D341Med (cell line): Measurements from ENCODE around the gene RUVBL2.

Experiments used
- DNase-seq: peaks from one replicate; pipeline ENCODE4 v3.0.0; 2012; ENCODE audit warnings: low spot score

RUVBL2 gene

DNA sequence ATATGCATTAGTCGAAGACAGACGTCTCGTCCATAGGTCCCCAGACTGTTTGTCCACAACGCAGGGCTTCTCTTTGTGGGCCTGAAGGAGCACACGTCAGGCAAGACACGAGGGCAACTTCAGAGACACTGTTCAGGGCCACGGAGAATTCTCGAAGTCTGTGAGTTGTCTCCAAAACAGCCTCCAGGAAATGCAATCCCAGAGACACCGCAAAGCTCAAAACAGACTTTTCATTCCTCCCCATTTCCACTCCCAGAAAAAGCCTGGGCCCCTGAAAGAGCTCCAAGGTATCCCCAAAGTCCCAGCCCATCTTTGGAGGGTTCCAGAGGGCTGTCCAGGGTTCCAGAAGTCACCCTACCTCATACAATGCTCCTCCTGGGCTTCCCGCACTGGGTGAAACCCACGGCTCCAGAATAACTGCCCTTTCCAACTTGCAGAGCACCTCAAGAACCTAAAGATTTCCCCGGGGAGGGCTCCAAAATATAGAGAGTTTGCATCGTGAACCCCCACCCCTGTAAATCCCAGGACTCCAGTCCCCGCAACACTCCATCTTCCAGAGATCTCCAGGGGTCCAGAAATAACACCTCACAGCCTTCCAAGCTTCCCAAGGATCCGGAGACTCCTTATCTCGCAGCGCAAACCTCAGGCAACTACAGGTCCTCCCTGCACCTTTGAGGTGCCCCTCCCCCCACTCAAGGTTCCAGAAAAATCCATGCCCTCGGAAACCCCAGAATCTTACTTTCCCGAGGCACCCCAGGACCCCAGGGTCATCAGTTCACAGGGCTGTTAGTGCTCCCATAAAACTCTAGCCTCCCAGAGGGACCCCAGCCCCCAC is 29.3 kb upstream of the RUVBL2 start:
- no peak for DNase-seq

DNA sequence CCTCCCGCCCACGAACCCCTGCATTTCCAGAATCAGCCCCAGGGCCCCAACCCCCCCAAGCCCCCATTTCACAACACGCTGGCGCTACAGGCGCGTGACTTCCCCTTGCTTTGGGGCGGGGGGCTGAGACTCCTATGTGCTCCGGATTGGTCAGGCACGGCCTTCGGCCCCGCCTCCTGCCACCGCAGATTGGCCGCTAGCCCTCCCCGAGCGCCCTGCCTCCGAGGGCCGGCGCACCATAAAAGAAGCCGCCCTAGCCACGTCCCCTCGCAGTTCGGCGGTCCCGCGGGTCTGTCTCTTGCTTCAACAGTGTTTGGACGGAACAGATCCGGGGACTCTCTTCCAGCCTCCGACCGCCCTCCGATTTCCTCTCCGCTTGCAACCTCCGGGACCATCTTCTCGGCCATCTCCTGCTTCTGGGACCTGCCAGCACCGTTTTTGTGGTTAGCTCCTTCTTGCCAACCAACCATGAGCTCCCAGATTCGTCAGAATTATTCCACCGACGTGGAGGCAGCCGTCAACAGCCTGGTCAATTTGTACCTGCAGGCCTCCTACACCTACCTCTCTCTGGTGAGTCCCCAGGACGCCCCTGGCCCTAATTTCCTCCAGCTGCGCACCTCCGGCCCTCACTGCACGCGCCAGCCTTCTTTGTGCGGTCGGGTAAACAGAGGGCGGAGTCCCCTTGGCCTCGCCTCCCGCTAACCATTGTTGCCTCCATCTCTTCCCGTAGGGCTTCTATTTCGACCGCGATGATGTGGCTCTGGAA is 28.5 kb upstream of the RUVBL2 start, which contains the start of gene FTL:
FTL (plus strand) TSS at position 270 of the 766 bp plus-strand sequence; CDS start at position 469, 199 bp downstream.
- peak; percentile 98 for DNase-seq

GRCh38 chr19:48965806-48966540 is 27.7 kb upstream of the RUVBL2 start:
- DNase-seq, result peak; percentile 80

DNA sequence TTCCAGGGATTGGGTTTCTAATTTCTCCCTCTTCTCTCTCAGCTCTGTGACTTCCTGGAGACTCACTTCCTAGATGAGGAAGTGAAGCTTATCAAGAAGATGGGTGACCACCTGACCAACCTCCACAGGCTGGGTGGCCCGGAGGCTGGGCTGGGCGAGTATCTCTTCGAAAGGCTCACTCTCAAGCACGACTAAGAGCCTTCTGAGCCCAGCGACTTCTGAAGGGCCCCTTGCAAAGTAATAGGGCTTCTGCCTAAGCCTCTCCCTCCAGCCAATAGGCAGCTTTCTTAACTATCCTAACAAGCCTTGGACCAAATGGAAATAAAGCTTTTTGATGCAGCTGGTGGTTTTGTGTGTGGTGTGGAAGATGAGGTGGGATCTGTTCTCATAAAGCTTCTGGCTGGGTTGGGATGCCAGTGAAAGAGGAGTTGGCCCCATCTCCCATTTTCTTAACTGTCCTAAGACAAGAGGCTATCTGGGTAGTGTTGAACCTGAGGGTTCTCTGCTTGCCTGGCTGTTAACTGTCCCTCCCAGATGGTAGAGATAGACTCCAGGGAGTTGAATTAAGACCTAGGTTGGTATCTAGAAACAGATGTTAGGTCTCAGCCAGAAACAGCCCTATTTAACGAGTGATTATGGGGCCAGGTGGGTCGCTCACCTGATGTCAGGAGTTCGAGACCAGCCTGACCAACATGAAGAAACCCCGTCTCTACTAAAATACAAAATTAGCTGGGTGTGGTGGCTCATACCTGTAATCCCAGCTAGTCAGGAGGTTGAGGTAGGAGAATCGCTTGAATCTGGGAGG is 26.9 kb upstream of the RUVBL2 start:
- DNase-seq, result no peak

GRCh38 chr19:48967346-48968178 is 26.1 kb upstream of the RUVBL2 start:
- DNase-seq, result no peak

- DNase-seq, result no peak
These were observed 25.5 kb upstream of the RUVBL2 start for GRCh38 chr19:48968179-48968661.

DNA sequence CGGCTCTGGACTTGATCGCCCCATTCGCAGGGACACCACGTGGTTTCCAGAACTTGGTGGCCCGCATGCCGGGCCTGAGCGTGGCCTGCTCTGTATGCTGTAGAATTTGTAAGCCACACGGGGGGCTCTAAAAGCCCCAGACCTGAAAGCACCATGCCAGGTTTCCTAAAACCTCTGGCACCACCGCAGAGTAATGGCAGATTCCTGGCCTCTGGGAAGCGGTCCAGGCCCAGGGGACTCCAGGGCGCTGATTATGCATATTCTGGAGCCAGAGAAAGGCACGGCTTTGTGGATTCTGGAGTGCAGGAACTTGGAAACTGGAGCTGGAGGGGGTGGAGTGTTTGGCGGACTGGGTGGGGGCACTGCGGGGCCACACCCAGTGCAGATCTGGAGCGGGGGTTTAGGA is 24.9 kb upstream of the RUVBL2 start:
- no peak for DNase-seq

DNA sequence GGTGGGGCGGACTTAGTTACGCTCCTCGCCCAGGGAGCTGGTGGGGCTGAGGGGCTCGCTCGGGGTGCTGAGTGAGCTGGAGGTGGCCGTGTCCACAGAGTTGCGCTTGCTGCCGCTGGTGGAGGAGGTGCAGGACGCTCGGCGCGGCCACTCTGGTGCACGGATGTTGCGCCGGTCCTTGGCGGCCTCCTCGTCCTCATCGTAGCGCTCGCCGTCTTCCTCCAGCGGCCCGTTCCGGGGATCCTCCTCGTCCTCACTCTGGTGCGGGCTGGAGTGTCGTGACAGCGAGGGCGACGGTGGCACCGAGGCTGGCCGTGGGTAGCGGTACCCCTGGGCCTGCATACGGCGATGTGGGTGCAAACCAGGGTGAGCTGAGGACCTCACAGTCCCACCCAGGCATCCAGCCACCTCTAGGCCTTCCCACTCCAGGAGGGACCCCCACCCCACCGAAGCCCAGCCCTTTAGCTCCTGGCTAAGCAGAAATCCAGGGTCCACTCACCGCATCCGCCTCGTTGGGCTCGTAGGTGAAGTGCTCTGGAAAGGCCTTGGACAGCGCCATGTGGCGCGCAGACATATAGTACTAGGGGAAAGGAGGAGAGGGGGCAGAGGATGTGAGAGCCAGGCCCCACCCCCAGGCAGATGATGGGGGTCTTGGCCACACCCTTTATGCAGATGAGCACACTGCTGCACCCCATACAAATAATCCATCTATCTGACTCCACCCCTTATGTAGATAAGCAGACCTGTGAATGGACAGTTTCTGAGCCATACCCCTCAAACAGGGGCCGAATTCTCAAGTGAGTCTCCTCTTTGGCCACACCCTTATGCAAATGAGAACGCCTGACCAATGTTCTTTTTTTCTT is 24.2 kb upstream of the RUVBL2 start:
- DNase-seq, result no peak

DNA sequence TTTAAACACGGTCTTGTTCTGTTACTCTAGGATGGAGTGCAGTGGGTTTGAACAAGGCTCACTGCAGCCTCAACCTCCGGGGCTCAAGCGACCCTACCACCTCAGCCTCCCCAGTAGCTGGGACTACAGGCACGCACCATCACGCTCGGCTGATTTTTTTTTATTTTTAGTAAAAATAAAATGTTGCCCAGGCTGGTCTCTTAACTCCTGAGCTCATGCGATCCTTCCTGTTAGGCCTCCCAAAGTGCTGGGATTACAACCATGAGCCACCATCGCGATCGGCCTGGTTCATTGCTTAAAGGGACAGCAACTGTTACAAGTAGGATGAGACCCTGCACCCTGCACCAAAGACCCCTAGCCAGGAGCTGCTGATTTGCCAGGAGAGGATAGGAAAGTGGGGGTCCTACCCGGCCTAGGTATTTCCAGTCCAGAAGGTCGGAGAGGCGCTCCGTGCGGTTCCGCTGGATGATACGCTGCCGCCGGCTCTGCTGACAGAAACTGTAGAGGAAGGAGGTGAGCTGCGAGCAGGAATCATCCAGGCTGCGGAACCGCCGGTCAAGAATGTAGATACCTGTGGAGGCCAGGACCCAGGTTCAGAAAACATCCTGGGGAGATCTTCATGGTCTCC is 23.4 kb upstream of the RUVBL2 start:
- DNase-seq, result no peak

GRCh38 chr19:48970923-48971395 is 22.7 kb upstream of the RUVBL2 start:
- DNase-seq, result peak; percentile 88

DNA sequence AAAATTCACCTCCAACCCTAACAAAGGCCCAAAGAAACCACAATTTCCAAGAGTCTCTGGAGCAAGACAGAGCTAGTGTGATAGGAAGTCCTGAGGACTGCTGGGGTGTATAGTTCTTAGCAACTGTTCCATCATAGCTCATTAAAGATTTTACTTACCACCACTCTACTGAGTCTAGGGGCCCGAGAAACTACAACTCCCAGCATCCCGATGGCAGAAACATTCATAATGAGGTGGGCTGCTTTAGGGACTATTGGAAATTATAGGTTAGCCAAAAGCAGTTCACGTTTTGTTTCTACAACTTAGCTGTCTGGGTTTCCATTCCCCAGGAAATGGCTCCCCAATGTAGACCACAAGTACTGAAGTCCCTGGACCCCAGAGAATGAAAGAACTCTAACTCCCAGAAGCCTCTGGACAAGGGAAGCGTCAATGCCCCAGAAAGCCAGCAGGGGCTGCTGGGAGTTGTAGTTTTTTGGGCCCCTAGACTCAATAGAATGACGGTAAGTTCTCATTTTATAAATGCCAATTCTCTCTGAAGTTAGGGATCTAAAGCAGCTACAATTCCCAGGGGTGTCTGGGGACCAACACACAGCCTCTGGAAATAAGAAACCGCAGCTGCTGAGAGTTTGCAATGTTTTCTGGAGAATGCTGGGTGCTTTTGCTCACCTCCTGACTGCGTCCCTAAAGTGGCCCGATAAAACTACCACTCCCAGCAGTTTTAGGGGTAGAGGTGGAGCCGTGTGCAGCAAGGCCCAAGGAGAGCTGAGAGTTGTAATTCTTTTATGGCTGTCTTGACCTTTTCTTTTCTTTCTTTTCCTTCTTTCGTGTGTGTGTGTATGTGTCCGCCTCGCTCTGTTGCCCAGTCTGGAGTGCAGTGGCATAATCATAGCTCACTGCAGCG is 17.5 kb upstream of the RUVBL2 start:
- peak; percentile 67 for DNase-seq

- DNase-seq, result no peak
These were observed 16.6 kb upstream of the RUVBL2 start for GRCh38 chr19:48977061-48977460.

GRCh38 chr19:48982280-48982679 is 11.4 kb upstream of the RUVBL2 start:
- peak; percentile 60 for DNase-seq

GRCh38 chr19:48985711-48986110 is 8.0 kb upstream of the RUVBL2 start:
- DNase-seq, result no peak

DNA sequence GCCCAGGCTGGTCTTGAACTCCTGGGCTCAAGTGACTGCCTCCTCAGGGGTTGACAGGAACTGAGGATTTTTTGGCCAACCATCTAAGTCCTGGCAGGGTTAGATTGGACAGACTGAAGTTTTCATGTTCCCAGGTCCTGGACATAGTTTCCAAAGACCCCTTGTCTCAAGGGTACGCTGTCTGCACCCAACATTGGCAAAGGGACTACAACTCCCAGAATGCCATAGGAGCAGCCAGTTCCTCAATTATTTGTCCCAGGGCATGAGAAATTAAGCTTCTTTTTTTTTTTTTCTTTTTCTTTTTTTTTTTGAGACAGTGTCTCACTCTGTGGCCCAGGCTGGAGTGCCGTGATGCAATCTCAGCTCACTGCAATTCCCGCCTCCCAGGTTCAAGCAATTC is 7.5 kb upstream of the RUVBL2 start:
- DNase-seq, result no peak

GRCh38 chr19:48987323-48987722 is 6.4 kb upstream of the RUVBL2 start:
- DNase-seq, result no peak

DNA sequence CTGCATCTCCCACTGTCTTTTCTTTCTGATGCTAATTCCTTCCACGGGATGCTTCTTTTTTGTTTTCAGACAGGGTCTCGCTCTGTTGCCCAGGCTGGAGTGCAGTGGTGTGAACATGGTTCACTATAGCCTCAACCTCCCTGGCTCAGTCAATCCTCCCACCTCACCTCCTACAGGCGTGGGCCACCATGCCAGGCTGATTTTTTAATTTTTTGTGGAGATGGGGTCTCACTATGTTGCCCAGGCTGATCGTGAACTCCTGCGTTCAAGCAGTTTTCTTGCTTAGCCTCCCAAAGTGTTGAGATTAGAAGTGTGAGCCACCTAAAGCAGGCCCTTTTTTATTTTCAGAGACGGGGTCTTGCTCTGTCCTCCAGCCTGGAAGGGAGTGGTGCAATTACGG is 5.4 kb upstream of the RUVBL2 start:
- DNase-seq, result no peak

DNA sequence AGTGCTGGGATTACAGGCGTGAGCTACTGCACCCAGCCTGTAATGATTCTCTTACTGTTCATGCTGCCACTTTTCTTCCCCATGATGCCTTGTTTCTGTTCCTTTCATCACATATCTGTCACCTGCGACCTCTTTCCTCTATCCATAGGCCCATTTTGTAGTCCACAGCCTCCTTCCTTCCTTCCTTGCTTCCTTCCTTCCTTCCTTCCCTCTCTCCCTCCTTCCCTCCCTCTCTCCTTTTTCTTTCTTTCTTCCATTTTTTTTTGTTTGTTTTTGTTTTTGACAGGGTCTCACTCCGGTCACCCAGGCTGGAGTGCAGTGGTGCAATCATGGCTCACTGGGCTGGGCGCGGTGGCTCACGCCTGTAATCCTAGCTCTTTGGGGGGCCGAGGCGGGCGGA is 4.8 kb upstream of the RUVBL2 start:
- no peak for DNase-seq
